SK-N-SH treated with all-trans-retinoic acid at 6 μM for 48 hours (cell line): ENCODE measurements around the gene UNC5B.
"Not testable (repeated sequence)": the region's sequence is repeated elsewhere in the genome, so short reads cannot be mapped to it uniquely, and the experiment has no call there.

Experiments
- ARNTL ChIP-seq: fragments of 450-650 bp; formaldehyde crosslinking; IDR thresholded peaks from 2 replicates; pipeline ENCODE4 v1.5.0; 2020; ENCODE audit warnings: low read depth, mild to moderate bottlenecking, moderate library complexity, borderline replicate concordance
- ZNF70 ChIP-seq: fragments of 450-650 bp; formaldehyde crosslinking; IDR thresholded peaks from 2 replicates; pipeline ENCODE4 v1.5.0; 2020; ENCODE audit warnings: mild to moderate bottlenecking, moderate library complexity

GRCh38 chr10:71219236-71219917, 7.0 kb downstream of the UNC5B start:
- TF ChIP-seq ARNTL, ZNF70 (CRISPR knock-in tag): not testable (repeated sequence)
